B cell (primary cell): ENCODE data around the gene IFRD2.

Experiments used
- CTCF ChIP-seq: fragments of 200-600 bp; IDR thresholded peaks from one replicate; pipeline ENCODE4 v1.8.0; 2022; ENCODE audit warnings: antibody characterized with exemption, mild to moderate bottlenecking
- EZH2 ChIP-seq: IDR thresholded peaks from 2 replicates; pipeline ENCODE4 v1.6.1; 2012; ENCODE audit warnings: borderline replicate concordance, low read depth, mild to moderate bottlenecking, moderate library complexity, low read length; ENCODE audit not compliant: insufficient read depth, poor library complexity, severe bottlenecking

GRCh38 chr3:50246517-50246954 is 45.7 kb downstream of the IFRD2 start:
- peak; percentile 50 for TF ChIP-seq CTCF
- TF ChIP-seq EZH2 = no peak
